Activated effector memory CD4-positive, alpha-beta T cell treated with Interleukin-2 at 50 U/mL for 16 hours (primary cell): ENCODE data around the gene RNF145.

Experiments used
- DNase-seq: peaks from one replicate; pipeline ENCODE4 v3.0.0-alpha.2; 2020

The RNF145 gene

GRCh38 chr5:159217236-159217635 is 7.9 kb upstream of the RNF145 start:
- DNase-seq = no peak

- DNase-seq = no peak
Observed at GRCh38 chr5:159216454-159216853, 7.1 kb upstream of the RNF145 start.

- DNase-seq = no peak
Observed at GRCh38 chr5:159215886-159216285, 6.5 kb upstream of the RNF145 start.

GRCh38 chr5:159214486-159215271 is 5.3 kb upstream of the RNF145 start:
- no peak for DNase-seq

- no peak for DNase-seq
Observed at GRCh38 chr5:159212657-159213462, 3.5 kb upstream of the RNF145 start.

- DNase-seq = no peak
Observed at GRCh38 chr5:159211729-159212174, 2.4 kb upstream of the RNF145 start.

GRCh38 chr5:159210846-159211245 is 1.5 kb upstream of the RNF145 start:
- DNase-seq = no peak

- DNase-seq = no peak
Observed at GRCh38 chr5:159210210-159210661, 883 bp upstream of the RNF145 start.

- peak; percentile 3 for DNase-seq
Observed at GRCh38 chr5:159208514-159209437, 577 bp downstream of the RNF145 start.

GRCh38 chr5:159207686-159208513 is 1.5 kb downstream of the RNF145 start:
- DNase-seq = peak; percentile 76

GRCh38 chr5:159207222-159207685 is 2.1 kb downstream of the RNF145 start:
- no peak for DNase-seq

- DNase-seq = no peak
Observed at GRCh38 chr5:159206818-159207217, 2.5 kb downstream of the RNF145 start.

GRCh38 chr5:159206368-159206767 is 3.0 kb downstream of the RNF145 start:
- no peak for DNase-seq

- no peak for DNase-seq
Observed at GRCh38 chr5:159203351-159203750, 6.0 kb downstream of the RNF145 start.

GRCh38 chr5:159202151-159202550 is 7.2 kb downstream of the RNF145 start:
- DNase-seq = no peak

GRCh38 chr5:159199780-159200179 is 9.6 kb downstream of the RNF145 start:
- DNase-seq = no peak

GRCh38 chr5:159199225-159199624 is 10.1 kb downstream of the RNF145 start:
- no peak for DNase-seq

- DNase-seq = no peak
Observed at GRCh38 chr5:159198063-159199036, 11.0 kb downstream of the RNF145 start.

GRCh38 chr5:159195775-159196174 is 13.6 kb downstream of the RNF145 start:
- DNase-seq = no peak

- DNase-seq = no peak
Observed at GRCh38 chr5:159190170-159190569, 19.2 kb downstream of the RNF145 start.

GRCh38 chr5:159189310-159189709 is 20.0 kb downstream of the RNF145 start:
- no peak for DNase-seq
